ENCODE data around the gene SEC23IP.
A peak's percentile ranks its signal among the peaks of the same experiment; 100 is the strongest.

Gene SEC23IP

GRCh38 chr10:119940487-119940886 lies 48.0 kb downstream of the SEC23IP start:
- DNase-seq (ENCODE audit: low spot score): no peak

DNA sequence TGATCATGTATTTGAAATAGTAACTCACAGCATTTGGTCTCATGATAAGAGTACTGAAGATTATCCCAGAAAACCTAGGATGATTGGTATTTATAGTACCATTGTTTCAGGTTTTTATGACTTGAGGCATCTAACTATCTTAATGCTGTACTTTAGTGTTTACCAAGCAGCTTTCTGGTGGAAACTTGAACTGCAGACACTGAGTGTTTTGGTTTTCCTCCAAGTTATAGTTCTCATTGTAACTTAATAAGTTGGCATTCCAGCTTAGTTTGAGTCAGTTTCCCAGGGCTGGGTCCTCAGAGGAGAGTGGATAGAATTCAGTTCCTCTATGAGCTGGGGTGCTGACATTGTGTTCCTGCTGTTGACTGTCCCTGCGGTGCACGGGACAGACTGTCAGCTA lies 50.4 kb downstream of the SEC23IP start:
- DNase-seq (ENCODE audit: low spot score): no peak

- no peak for DNase-seq (ENCODE audit: low spot score)
Measured at GRCh38 chr10:119945805-119946204, 53.3 kb downstream of the SEC23IP start.

DNA sequence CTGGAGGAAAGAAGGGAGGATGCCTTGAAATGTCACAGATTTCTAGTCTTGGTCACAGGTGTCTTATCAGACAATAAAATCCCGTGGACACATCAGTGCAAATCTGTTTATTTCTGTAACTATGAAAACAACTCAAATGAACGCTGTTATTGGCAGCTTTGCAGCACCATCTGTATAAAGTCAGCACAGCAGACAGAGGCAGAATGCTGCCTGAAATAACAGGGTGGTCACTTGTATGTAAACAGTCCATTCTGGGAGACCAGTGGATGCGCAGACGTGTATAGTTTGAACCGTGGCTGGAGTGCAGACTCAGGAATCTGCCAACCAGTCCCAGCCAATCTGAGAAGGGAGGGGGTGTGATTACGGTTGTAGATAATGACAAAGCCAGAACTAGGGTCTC lies 54.8 kb downstream of the SEC23IP start:
- no peak for DNase-seq (ENCODE audit: low spot score)

GRCh38 chr10:119957451-119957850 lies 64.9 kb downstream of the SEC23IP start:
- no peak for DNase-seq (ENCODE audit: low spot score)

GRCh38 chr10:119962837-119963236 lies 70.3 kb downstream of the SEC23IP start:
- DNase-seq (ENCODE audit: low spot score): no peak

DNA sequence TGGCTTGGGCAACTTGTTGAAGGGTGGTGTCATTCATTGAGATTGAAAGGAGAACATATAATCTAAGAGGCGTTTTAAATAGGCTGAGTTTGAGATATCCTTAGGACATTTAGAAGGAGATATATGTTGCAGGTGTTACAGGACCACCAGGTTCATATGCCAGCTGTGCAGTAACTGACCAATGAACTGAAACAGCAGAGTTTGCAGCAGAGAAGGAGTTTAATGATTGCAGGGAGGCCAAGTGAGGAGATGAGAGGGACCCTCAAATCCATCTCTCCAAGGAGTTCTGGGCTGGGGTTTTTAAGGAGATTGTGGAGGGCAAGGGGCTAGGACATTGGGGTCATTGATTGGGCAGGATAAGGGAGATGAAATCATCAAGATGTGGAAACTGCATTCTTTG lies 74.5 kb downstream of the SEC23IP start:
- DNase-seq (ENCODE audit: low spot score): no peak

- DNase-seq (ENCODE audit: low spot score): no peak
Measured at GRCh38 chr10:119969609-119970008, 77.1 kb downstream of the SEC23IP start.

- no peak for DNase-seq (ENCODE audit: low spot score)
Measured at GRCh38 chr10:119970107-119970506, 77.6 kb downstream of the SEC23IP start.

DNA sequence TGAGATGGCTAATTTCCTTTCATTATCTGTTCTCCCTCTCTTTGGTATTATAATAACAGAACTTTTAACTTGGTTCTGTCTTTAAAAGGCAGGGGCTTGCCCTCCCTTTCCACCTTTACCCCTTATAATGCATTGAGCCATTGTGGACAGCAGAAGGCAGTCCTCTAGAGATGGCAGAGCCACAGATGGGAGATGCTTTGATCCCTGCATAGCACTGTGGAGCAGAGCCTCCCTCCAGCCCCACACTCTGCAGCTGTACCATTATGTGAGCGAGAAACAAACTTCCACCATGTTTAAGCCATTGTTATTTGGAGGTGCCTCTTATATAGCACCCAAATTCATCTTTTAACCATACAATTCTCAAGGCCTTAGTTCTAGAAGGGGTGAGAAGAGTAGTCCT lies 78.4 kb downstream of the SEC23IP start:
- no peak for DNase-seq (ENCODE audit: low spot score)

DNA sequence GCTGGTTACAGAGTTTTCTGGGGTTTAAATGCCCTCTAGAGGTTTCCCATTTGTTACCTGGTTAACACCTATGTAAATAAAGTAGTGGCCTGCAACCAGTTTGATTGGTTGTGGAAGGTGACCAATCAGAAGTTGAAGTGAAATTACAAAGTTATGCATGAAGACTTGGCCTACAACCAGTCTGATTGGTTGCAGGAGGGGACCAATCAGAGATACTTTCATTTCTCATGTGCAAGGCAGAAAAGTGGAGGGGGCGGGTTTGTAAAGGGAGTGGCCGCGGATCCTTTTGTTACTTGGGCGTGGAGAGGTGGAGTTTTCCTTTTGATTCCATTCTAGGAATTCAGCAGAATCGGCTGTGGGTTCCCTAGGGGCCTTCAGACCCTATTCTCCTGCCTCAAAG lies 80.8 kb downstream of the SEC23IP start:
- DNase-seq (ENCODE audit: low spot score): peak; percentile 3

- no peak for DNase-seq (ENCODE audit: low spot score)
Measured at GRCh38 chr10:119976421-119976820, 83.9 kb downstream of the SEC23IP start.

- no peak for DNase-seq (ENCODE audit: low spot score)
Measured at GRCh38 chr10:119980956-119981750, 88.6 kb downstream of the SEC23IP start.

DNA sequence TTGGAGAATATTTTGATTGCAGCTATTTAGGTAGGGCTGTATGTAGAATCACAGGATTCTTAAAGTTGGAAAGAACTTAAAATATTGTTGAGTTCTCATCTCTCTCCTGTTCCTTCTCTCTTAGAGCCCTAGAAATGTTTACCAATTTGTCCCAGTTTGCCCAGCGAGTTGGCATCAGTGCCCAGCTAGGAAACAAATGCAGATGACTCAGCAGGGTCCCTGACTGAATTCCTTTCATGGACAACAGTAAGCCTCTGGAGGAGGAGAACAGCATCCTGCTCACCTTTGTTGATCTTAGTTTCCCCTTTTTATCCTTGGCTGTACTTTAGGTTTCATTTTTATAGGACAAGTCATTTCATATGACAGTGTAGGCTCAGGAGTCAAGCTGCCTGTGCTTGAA lies 89.3 kb downstream of the SEC23IP start:
- no peak for DNase-seq (ENCODE audit: low spot score)

DNA sequence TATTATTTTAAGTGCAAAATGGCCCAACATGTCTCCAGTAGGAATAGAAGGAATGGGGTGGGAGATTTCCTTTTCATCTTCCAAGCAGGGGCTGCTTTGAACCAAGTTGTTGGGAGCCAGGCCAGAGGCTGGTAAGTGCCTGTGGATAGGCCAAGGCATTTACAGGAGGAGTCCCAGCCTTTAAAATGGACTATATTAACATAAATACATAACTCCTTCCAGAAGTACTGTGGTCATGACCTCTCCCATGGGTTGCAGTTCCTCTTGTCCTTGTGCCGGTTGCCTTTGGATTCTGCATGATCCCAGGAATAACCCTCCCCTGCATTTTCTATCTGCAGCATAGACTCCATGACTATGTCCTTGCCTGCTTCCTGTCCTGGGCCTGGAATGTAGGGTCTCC lies 95.8 kb downstream of the SEC23IP start:
- DNase-seq (ENCODE audit: low spot score): no peak

- no peak for DNase-seq (ENCODE audit: low spot score)
Measured at GRCh38 chr10:119989966-119990365, 97.4 kb downstream of the SEC23IP start.

GRCh38 chr10:119991066-119991465 lies 98.5 kb downstream of the SEC23IP start:
- no peak for DNase-seq (ENCODE audit: low spot score)

DNA sequence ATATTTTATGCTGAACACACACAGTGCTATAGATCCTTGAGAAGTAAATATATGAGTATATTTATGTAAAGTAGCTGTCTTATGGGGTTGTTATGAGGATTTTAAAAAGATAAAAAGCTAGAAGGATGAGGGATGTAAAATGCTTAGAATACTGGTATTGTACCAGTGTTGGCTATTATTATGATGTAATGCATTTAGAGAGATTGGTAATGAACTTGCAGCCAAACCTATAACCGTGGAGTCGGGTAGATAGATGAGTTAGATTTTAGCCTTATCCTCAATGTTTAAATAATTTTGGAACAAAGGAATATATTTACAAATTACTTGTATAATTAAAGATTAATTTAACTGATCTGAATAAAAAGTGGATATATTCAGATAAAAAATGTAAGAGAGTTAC lies 99.3 kb downstream of the SEC23IP start:
- DNase-seq (ENCODE audit: low spot score): no peak

Data from activated CD4-positive, alpha-beta T cell treated with anti-CD3 and anti-CD28 coated beads, Interleukin-2, Interleukin-4, amounts not matched to agents 100 ng/mL and 50 ng/mL, durations not matched to agents 16 hours and 8 hours (primary cell).